GM23248 (cell line): ENCODE measurements around the gene DYSF.

ENCODE experiments used
- EZH2 ChIP-seq: fragments of 200-600 bp; sonication (generic); IDR thresholded peaks from 2 replicates; pipeline ENCODE4 v1.6.1; 2018; ENCODE audit warnings: antibody characterized with exemption, mild to moderate bottlenecking; ENCODE audit not compliant: insufficient read depth, poor library complexity, severe bottlenecking
- EZH2phosphoT487 ChIP-seq: fragments of 200-600 bp; sonication (generic); IDR thresholded peaks from 2 replicates; pipeline ENCODE4 v1.6.1; 2018; ENCODE audit warnings: antibody characterized with exemption, moderate library complexity, mild to moderate bottlenecking, low read depth; ENCODE audit not compliant: insufficient read depth

GRCh38 chr2:71455011-71455740, 1.8 kb downstream of the DYSF start:
- TF ChIP-seq EZH2, result no peak
- TF ChIP-seq EZH2phosphoT487, result no peak
